SK-N-SH (cell line): ENCODE results near the gene ARAP2. TPM values are rescaled to one million over a fixed set of nuclear protein-coding genes. Genes with fewer than 3 reads are reported as not detected.

Source experiments
- CTCF ChIA-PET: fragments of 300-600, 350-600 bp; formaldehyde crosslinking; extraction: SDS; loops from one replicate; lab custom pipeline; 2021; lab: Yijun Ruan, JAX
- POLR2A ChIA-PET: fragments of 350-600 bp; sonication (Branson Sonifier 250); formaldehyde crosslinking; extraction: SDS; loops from one replicate; lab custom pipeline; 2020; ENCODE audit warnings: antibody characterized with exemption, inconsistent platforms; lab: Yijun Ruan, JAX
- DNase-seq: peaks from one replicate; pipeline ENCODE4 v3.0.0; 2012
- H2AFZ ChIP-seq: fragments of 200-600 bp; sonication (generic); 2 replicates; pipeline ENCODE4 v1.8.1; 2016; ENCODE audit warnings: antibody characterized with exemption, mild to moderate bottlenecking, low read depth
- H3F3A ChIP-seq: fragments of 200-600 bp; sonication (generic); replicated peaks from 2 replicates; pipeline ENCODE3; 2016; ENCODE audit warnings: antibody characterized with exemption, mild to moderate bottlenecking; ENCODE audit not compliant: insufficient read depth
- H3K27ac ChIP-seq, 2 experiments: fragments of 200-500 bp in 1 of 2; fragments of 200-600 bp in 1 of 2; sonication (Bioruptor generic) in 1 of 2; sonication (generic), shearing (Covaris generic) in 1 of 2; 2 replicates each; pipeline versions ENCODE4 v1.5.1 to v1.6.1; 2014 to 2016; ENCODE audit warnings: low read depth in 2 of 2, inconsistent platforms in 1 of 2, low read length in 1 of 2, mild to moderate bottlenecking in 1 of 2, mixed read lengths in 1 of 2
- H3K27me3 ChIP-seq: fragments of 200-600 bp; sonication (generic), shearing (Covaris generic); 2 replicates; pipeline ENCODE4 v1.6.1; 2016; ENCODE audit warnings: mixed run types; ENCODE audit not compliant: insufficient read depth
- H3K36me3 ChIP-seq, 2 experiments: fragments of 200-500 bp in 1 of 2; fragments of 200-600 bp in 1 of 2; sonication (Bioruptor generic) in 1 of 2; sonication (generic) in 1 of 2; replicated peaks in 1 of 2; 2 replicates each; pipeline versions ENCODE3 to v1.5.1; 2014 to 2016; ENCODE audit warnings: low read length in 1 of 2, mild to moderate bottlenecking in 1 of 2; ENCODE audit not compliant: insufficient read depth in 2 of 2, control insufficient read depth in 1 of 2
- H3K4me1 ChIP-seq, 2 experiments: fragments of 200-500 bp in 1 of 2; fragments of 200-600 bp in 1 of 2; sonication (Bioruptor generic) in 1 of 2; sonication (generic), shearing (Covaris generic) in 1 of 2; 2 replicates each; pipeline versions ENCODE4 v1.5.1 to v1.6.1; 2014 to 2016; ENCODE audit warnings: low read depth in 1 of 2, low read length in 1 of 2, mixed run types in 1 of 2; ENCODE audit not compliant: insufficient read depth in 2 of 2, control insufficient read depth in 1 of 2
- H3K4me2 ChIP-seq: fragments of 200-600 bp; sonication (generic), shearing (Covaris generic); 2 replicates; pipeline ENCODE4 v1.6.1; 2017; ENCODE audit warnings: mixed run types
- H3K4me3 ChIP-seq, 2 experiments: fragments of 200-500 bp in 1 of 2; fragments of 200-600 bp in 1 of 2; sonication (Bioruptor generic) in 1 of 2; sonication (generic), shearing (Covaris generic) in 1 of 2; 2 replicates each; pipeline versions ENCODE4 v1.5.1 to v1.8.1; 2014 to 2016; ENCODE audit warnings: low read depth in 2 of 2, inconsistent platforms in 1 of 2, low read length in 1 of 2, mild to moderate bottlenecking in 1 of 2, mixed read lengths in 1 of 2, moderate library complexity in 1 of 2
- H3K79me2 ChIP-seq: fragments of 200-600 bp; sonication (generic); 2 replicates; pipeline ENCODE4 v1.8.1; 2017; ENCODE audit warnings: mild to moderate bottlenecking; ENCODE audit not compliant: insufficient read depth
- H3K9ac ChIP-seq: fragments of 200-600 bp; sonication (generic); 2 replicates; pipeline ENCODE4 v1.6.1; 2017; ENCODE audit warnings: mixed run types
- H3K9me2 ChIP-seq: fragments of 200-600 bp; sonication (generic); 2 replicates; pipeline ENCODE4 v1.6.1; 2017; ENCODE audit warnings: mixed run types
- H3K9me3 ChIP-seq: fragments of 200-600 bp; sonication (generic); 2 replicates; pipeline ENCODE4 v1.6.1; 2017; ENCODE audit warnings: mixed run types, mild to moderate bottlenecking, moderate library complexity
- H4K20me1 ChIP-seq: fragments of 200-600 bp; sonication (generic); 2 replicates; pipeline ENCODE4 v1.6.1; 2017; ENCODE audit warnings: mild to moderate bottlenecking, mixed run types; ENCODE audit not compliant: insufficient read depth
- ELF1 ChIP-seq: IDR thresholded peaks from 2 replicates; pipeline ENCODE4 v1.4.0; 2012
- FOSL2 ChIP-seq: IDR thresholded peaks from 2 replicates; pipeline ENCODE4 v1.4.0; 2012; ENCODE audit warnings: low read depth, mild to moderate bottlenecking, moderate library complexity, borderline replicate concordance
- GATA2 ChIP-seq: sonication (generic); formaldehyde crosslinking; IDR thresholded peaks from 2 replicates; pipeline ENCODE4 v1.5.0; 2020; ENCODE audit warnings: mild to moderate bottlenecking, missing genetic modification reagents
- IRF3 ChIP-seq: fragments of 150-350 bp; IDR thresholded peaks from 2 replicates; pipeline ENCODE4 v1.6.1; 2016; ENCODE audit warnings: mild to moderate bottlenecking, low read depth, low read length
- MXI1 ChIP-seq: IDR thresholded peaks from 2 replicates; pipeline ENCODE4 v1.6.1; 2012; ENCODE audit warnings: mild to moderate bottlenecking, low read depth, low read length, improper control_type of control experiment
- NFIC ChIP-seq: IDR thresholded peaks from 2 replicates; pipeline ENCODE4 v1.4.0; 2012; ENCODE audit warnings: borderline replicate concordance
- PBX3 ChIP-seq: IDR thresholded peaks from 2 replicates; pipeline ENCODE4; 2012
- RAD21 ChIP-seq: IDR thresholded peaks from 2 replicates; pipeline ENCODE4 v1.6.1; 2012; ENCODE audit warnings: mild to moderate bottlenecking, low read length
- RCOR1 ChIP-seq: fragments of 150-350 bp; IDR thresholded peaks from 2 replicates; pipeline ENCODE4 v1.6.1; 2017; ENCODE audit warnings: antibody characterized with exemption, low read length
- REST ChIP-seq: IDR thresholded peaks from 2 replicates; pipeline ENCODE4 v1.6.1; 2012; ENCODE audit warnings: mild to moderate bottlenecking, low read depth, low read length, moderate library complexity
- RFX5 ChIP-seq: IDR thresholded peaks from 2 replicates; pipeline ENCODE4 v1.6.1; 2012; ENCODE audit warnings: mild to moderate bottlenecking, improper control_type of control experiment, low read length
- SIN3A ChIP-seq: IDR thresholded peaks from 2 replicates; pipeline ENCODE4 v1.6.1; 2012; ENCODE audit warnings: low read depth, mild to moderate bottlenecking, low read length, moderate library complexity, borderline replicate concordance
- TAF1 ChIP-seq: IDR thresholded peaks from 2 replicates; pipeline ENCODE4 v1.6.1; 2012; ENCODE audit warnings: low read depth, mild to moderate bottlenecking, low read length, moderate library complexity, borderline replicate concordance
- TCF12 ChIP-seq: IDR thresholded peaks from 2 replicates; pipeline ENCODE4 v1.4.0; 2012
- USF1 ChIP-seq: IDR thresholded peaks from 2 replicates; pipeline ENCODE4 v1.4.0; 2012; ENCODE audit warnings: low read depth, borderline replicate concordance
- WGBS: methylation state at CpG from one replicate; pipeline ENCODE4 v1.1.6; 2017; ENCODE audit warnings: low lambda C conversion rate; 5-methylcytosine and 5-hydroxymethylcytosine counted together
- polyA plus RNA-seq, 3 experiments: library from polyadenylated mRNA; depleted of rRNA; stranded (reverse); fragments of >200 nt; gene quantifications; 2 replicates each; pipeline ENCODE4 v1.2.3, GENCODE V29; 2012

The ARAP2 gene
- polyA plus RNA-seq, 1 of the 3 experiments (the other 2 are of a cell fraction): not detected

- H3F3A ChIP-seq: no peaks in the 10 kb centered on the region
- H3K9ac ChIP-seq: no peak overlapping the region
- H3K4me3 ChIP-seq: no peak overlapping the region
- ChIA-PET CTCF (interaction anchor here (1.0 kb wide), 1 partner anchor 31 kb away, joined by 3 read pairs; no protein-coding TSS in a partner anchor), POLR2A (no interaction called here)
- WGBS: 15% methylated on average over 5 of the region's 5 CpGs
- no peak overlapping the region for H3K4me2 ChIP-seq
- TF ChIP-seq TAF1 (no peak), FOSL2 (no peak), RCOR1 (no peak)
- no peak for DNase-seq
- H3K9me2 ChIP-seq: no peaks in the 10 kb centered on the region
- H3K9me3 ChIP-seq: no peaks in the 10 kb centered on the region
- H3K27ac ChIP-seq: no peak overlapping the region
- H3K4me1 ChIP-seq: no peaks in the 10 kb centered on the region
- no peaks in the 10 kb centered on the region for H3K27me3 ChIP-seq
- no peaks in the 10 kb centered on the region for H3K79me2 ChIP-seq
- no peaks in the 10 kb centered on the region for H4K20me1 ChIP-seq
- H3K36me3 ChIP-seq: no peaks in the 10 kb centered on the region
- no peak overlapping the region for H2AFZ ChIP-seq
Observed at GRCh38 chr4:36027203-36027602, 217.1 kb downstream of the ARAP2 start.

GRCh38 chr4:36026348-36026880 lies 217.9 kb downstream of the ARAP2 start:
- CTCF ChIA-PET: no interaction called here
- Histone ChIP-seq H3F3A (no peaks in the 10 kb centered on the region), H3K27ac (no peak overlapping the region), H3K4me1 (no peaks in the 10 kb centered on the region), H3K79me2 (no peaks in the 10 kb centered on the region), H3K9me3 (no peaks in the 10 kb centered on the region), H3K36me3 (no peaks in the 10 kb centered on the region), H4K20me1 (no peaks in the 10 kb centered on the region), H3K9me2 (no peaks in the 10 kb centered on the region), H3K9ac (no peak overlapping the region), H2AFZ (no peak overlapping the region), H3K27me3 (no peaks in the 10 kb centered on the region), H3K4me2 (no peak overlapping the region), H3K4me3 (no peak overlapping the region)
- POLR2A ChIA-PET: no interaction called here
- 3% methylated on average over 6 of the region's 6 CpGs for WGBS
- TF ChIP-seq RAD21: no peak
- DNase-seq: no peak

- WGBS: under 1% methylated on average over 6 of the region's 6 CpGs
- Histone ChIP-seq H3K27me3 (no peaks in the 10 kb centered on the region), H3K4me2 (no peak overlapping the region), H2AFZ (no peak overlapping the region), H3K79me2 (no peaks in the 10 kb centered on the region), H3K36me3 (no peaks in the 10 kb centered on the region), H3K9ac (no peak overlapping the region), H3K4me1 (no peaks in the 10 kb centered on the region), H3F3A (no peaks in the 10 kb centered on the region), H3K4me3 (no peak overlapping the region), H3K9me2 (no peaks in the 10 kb centered on the region), H3K9me3 (no peaks in the 10 kb centered on the region), H4K20me1 (no peaks in the 10 kb centered on the region), H3K27ac (no peak overlapping the region)
- POLR2A ChIA-PET: no interaction called here
- no peak for DNase-seq
- CTCF ChIA-PET: no interaction called here
- TF ChIP-seq IRF3 (no peak), MXI1 (no peak), TCF12 (no peak), NFIC (no peak), GATA2 (CRISPR knock-in tag) (no peak), RFX5 (no peak), RCOR1 (no peak), SIN3A (no peak), ELF1 (no peak), USF1 (no peak), PBX3 (no peak), REST (no peak)
Observed at GRCh38 chr4:36024901-36025660, 219.2 kb downstream of the ARAP2 start.
